B cell (primary cell): ENCODE results near the gene RSBN1L. TPM values are rescaled to one million over a fixed set of nuclear protein-coding genes. Genes with fewer than 3 reads are reported as not detected.
"Not testable (repeated sequence)": the region's sequence is repeated elsewhere in the genome, so short reads cannot be mapped to it uniquely, and the experiment has no call there.

Source experiments
- ATAC-seq: fragments of 200-7000 bp; cut with Tn5 transposase; one replicate; pipeline ENCODE4 v1.10.0; 2021; ENCODE audit warnings: low read depth, mild to moderate bottlenecking, moderate number of reproducible peaks, moderate library complexity
- CTCF ChIA-PET: fragments of 350-600 bp; sonication (Branson Sonifier 250); formaldehyde crosslinking; loops from one replicate; lab custom pipeline; 2021; ENCODE audit warnings: antibody characterized with exemption, inconsistent platforms; lab: Charles Lee
- POLR2A ChIA-PET: fragments of 350-600 bp; sonication (Branson Sonifier 250); formaldehyde crosslinking; loops from one replicate; lab custom pipeline; 2021; ENCODE audit warnings: antibody characterized with exemption; lab: Charles Lee
- DNase-seq: peaks from one replicate; pipeline ENCODE4 v3.0.0; 2013
- H2AFZ ChIP-seq: 2 replicates; pipeline ENCODE4 v1.6.1; 2012; ENCODE audit warnings: mild to moderate bottlenecking, low read depth, low read length; ENCODE audit not compliant: insufficient read depth, poor library complexity, severe bottlenecking
- H3K27ac ChIP-seq, 2 donors: 1 replicate in 1 of 2; 2 replicates in 1 of 2; pipeline ENCODE4 v1.5.1; 2012 to 2013; ENCODE audit warnings: low read length in 2 of 2, mild to moderate bottlenecking in 2 of 2, moderate library complexity in 1 of 2
- H3K27me3 ChIP-seq, 4 experiments: fragments of 200-600 bp in 1 of 4; sonication (generic) in 1 of 4; replicated peaks in 1 of 4; 1 replicate in 2 of 4; 2 replicates in 2 of 4; pipeline versions ENCODE4 v1.6.1 to v1.7.0; 2013 to 2016; ENCODE audit warnings: low read length in 3 of 4, mild to moderate bottlenecking in 2 of 4, mixed read lengths in 1 of 4, moderate library complexity in 1 of 4; ENCODE audit not compliant: insufficient read depth in 4 of 4, control insufficient read depth in 3 of 4; ENCODE audit errors: control extremely low read depth in 1 of 4
- H3K36me3 ChIP-seq, 2 experiments: replicated peaks in 1 of 2; 1 replicate in 1 of 2; 2 replicates in 1 of 2; pipeline versions ENCODE4 v1.6.1 to v1.7.1; 2013; ENCODE audit warnings: low read length in 1 of 2; ENCODE audit not compliant: insufficient read depth in 2 of 2, control insufficient read depth in 1 of 2; ENCODE audit errors: control extremely low read depth in 1 of 2, extremely low read depth in 1 of 2
- H3K4me1 ChIP-seq, 2 donors: fragments of 200-600 bp in 1 of 2; sonication (generic) in 1 of 2; 1 replicate in 1 of 2; 2 replicates in 1 of 2; pipeline versions ENCODE4 v1.5.1 to v1.6.1; 2013 to 2017; ENCODE audit warnings: low read length in 2 of 2; ENCODE audit not compliant: control insufficient read depth in 2 of 2, insufficient read depth in 2 of 2
- H3K4me2 ChIP-seq: replicated peaks from 2 replicates; pipeline ENCODE3; 2012; ENCODE audit warnings: mild to moderate bottlenecking, low read depth, low read length; ENCODE audit not compliant: poor library complexity, severe bottlenecking
- H3K4me3 ChIP-seq, 5 experiments: fragments of 200-600 bp in 1 of 5; sonication (generic) in 1 of 5; 1 replicate in 3 of 5; 2 replicates in 2 of 5; pipeline versions ENCODE4 v1.5.1 to v1.7.0; 2011 to 2016; ENCODE audit warnings: low read length in 4 of 5, mild to moderate bottlenecking in 4 of 5, low read depth in 2 of 5, control low read depth in 1 of 5, moderate library complexity in 1 of 5; ENCODE audit not compliant: insufficient read depth in 1 of 5; ENCODE audit errors: control extremely low read depth in 1 of 5, extremely low read depth in 1 of 5
- H3K79me2 ChIP-seq: fragments of 200-600 bp; sonication (generic); one replicate; pipeline ENCODE4 v1.6.0; 2016; ENCODE audit warnings: low read length; ENCODE audit not compliant: control insufficient read depth, insufficient read depth
- H3K9ac ChIP-seq: fragments of 200-600 bp; sonication (generic); 2 replicates; pipeline ENCODE4 v1.6.1; 2017; ENCODE audit warnings: mild to moderate bottlenecking, low read length, moderate library complexity
- H3K9me3 ChIP-seq, 3 donors: one replicate each; pipeline versions ENCODE4 v1.6.1 to v1.7.1; 2013; ENCODE audit warnings: low read length in 2 of 3; ENCODE audit not compliant: control insufficient read depth in 2 of 3, insufficient read depth in 1 of 3; ENCODE audit errors: control extremely low read depth in 1 of 3
- H4K20me1 ChIP-seq: 2 replicates; pipeline ENCODE4 v1.6.0; 2012; ENCODE audit warnings: mild to moderate bottlenecking, low read length; ENCODE audit not compliant: insufficient read depth, control insufficient read depth, poor library complexity, severe bottlenecking
- H3K27ac Mint-ChIP-seq: one replicate; pipeline ENCODE4 v1.8.0; 2021; ENCODE audit warnings: mixed read lengths
- H3K27me3 Mint-ChIP-seq: one replicate; pipeline ENCODE4 v1.8.0; 2021; ENCODE audit warnings: mixed read lengths
- H3K4me1 Mint-ChIP-seq: one replicate; pipeline ENCODE4 v1.8.0; 2021; ENCODE audit warnings: mixed read lengths
- H3K4me3 Mint-ChIP-seq: one replicate; pipeline ENCODE4 v1.8.0; 2021; ENCODE audit warnings: mixed read lengths
- H3K9me3 Mint-ChIP-seq: one replicate; pipeline ENCODE4 v1.8.0; 2022; ENCODE audit warnings: mixed read lengths; ENCODE audit not compliant: insufficient read depth
- EZH2 ChIP-seq: IDR thresholded peaks from 2 replicates; pipeline ENCODE4 v1.6.1; 2012; ENCODE audit warnings: borderline replicate concordance, low read depth, mild to moderate bottlenecking, moderate library complexity, low read length; ENCODE audit not compliant: insufficient read depth, poor library complexity, severe bottlenecking
- WGBS: methylation state at CpG from one replicate; pipeline ENCODE4 v1.1.5; 2013; ENCODE audit warnings: missing lambda C conversion rate; ENCODE audit not compliant: insufficient coverage; 5-methylcytosine and 5-hydroxymethylcytosine counted together
- intact Hi-C: fragments of 100-400 bp; cut with micrococcal nuclease; formaldehyde crosslinking; loops from one replicate; pipeline ENCODE4 v1.10.0; 2022
- polyA plus RNA-seq: library from polyadenylated mRNA; depleted of rRNA; stranded (reverse); fragments of >200 nt; gene quantifications from 2 replicates; pipeline ENCODE4 v1.2.3, GENCODE V29; 2012
- total RNA-seq, 2 donors: library from RNA; stranded (reverse); fragments of 120-200 nt in 1 of 2; gene quantifications; 1 replicate in 1 of 2; 2 replicates in 1 of 2; pipeline versions ENCODE4 v1.2.3 to v1.2.4, GENCODE V29; 2013 to 2022
- TF ChIP-seq, protein P1 (sequence below): fragments of 200-600 bp; IDR thresholded peaks from one replicate; pipeline ENCODE4 v1.8.0; 2022; ENCODE audit warnings: antibody characterized with exemption, mild to moderate bottlenecking

The RSBN1L gene
- total and polyA plus RNA-seq, 2 donors (not counting 1 experiment from before 2014, with no cell fraction given), result 17.0 to 47.0 TPM

- H3K27ac ChIP-seq, H3K4me3 Mint-ChIP-seq, H3K79me2 ChIP-seq, H3K27me3 ChIP-seq, ATAC-seq, H3K27ac Mint-ChIP-seq, H3K4me2 ChIP-seq, H3K4me1 ChIP-seq, H3K36me3 ChIP-seq, H3K9me3 ChIP-seq, H2AFZ ChIP-seq, H3K4me1 Mint-ChIP-seq, H3K9ac ChIP-seq, H3K9me3 Mint-ChIP-seq, H3K27me3 Mint-ChIP-seq, DNase-seq, H4K20me1 ChIP-seq, H3K4me3 ChIP-seq: not testable (repeated sequence)
- ChIA-PET POLR2A (interaction anchor here (0.7 kb wide), 1 partner anchor 8 kb away, joined by 16 read pairs; no protein-coding TSS in a partner anchor), CTCF (interaction anchor here (0.7 to 11.4 kb wide), 10 partner anchors 8 to 389 kb away, joined by 3 to 155 read pairs (median 14); partner anchors contain the start of genes GSAP and RSBN1L)
- WGBS, result 99% methylated on average over 7 of the region's 12 CpGs
- intact Hi-C loops, result loop anchor here (5.0 kb wide), 2 partner anchors 44 to 284 kb away; partner anchors contain the start of gene RSBN1L
These were observed 43.4 kb upstream of the RSBN1L start for GRCh38 chr7:77652826-77653225.

GRCh38 chr7:77653572-77653971 is 42.7 kb upstream of the RSBN1L start:
- no peak for ATAC-seq
- intact Hi-C loops, result loop anchor here (5.0 kb wide), 2 partner anchors 44 to 284 kb away; partner anchors contain the start of gene RSBN1L
- H3K79me2 ChIP-seq, result no peaks in the 10 kb centered on the region
- H4K20me1 ChIP-seq, result no peaks in the 10 kb centered on the region
- H3K4me1 ChIP-seq, result no peaks in the 10 kb centered on the region
- H3K9me3 Mint-ChIP-seq, result no peaks in the 10 kb centered on the region
- H3K9me3 ChIP-seq, result no peaks in the 10 kb centered on the region
- no peak overlapping the region for H3K4me3 ChIP-seq
- no peak overlapping the region for H3K27ac Mint-ChIP-seq
- no peak for DNase-seq
- TF ChIP-seq EZH2, result no peak
- TF ChIP-seq, protein P1, sequence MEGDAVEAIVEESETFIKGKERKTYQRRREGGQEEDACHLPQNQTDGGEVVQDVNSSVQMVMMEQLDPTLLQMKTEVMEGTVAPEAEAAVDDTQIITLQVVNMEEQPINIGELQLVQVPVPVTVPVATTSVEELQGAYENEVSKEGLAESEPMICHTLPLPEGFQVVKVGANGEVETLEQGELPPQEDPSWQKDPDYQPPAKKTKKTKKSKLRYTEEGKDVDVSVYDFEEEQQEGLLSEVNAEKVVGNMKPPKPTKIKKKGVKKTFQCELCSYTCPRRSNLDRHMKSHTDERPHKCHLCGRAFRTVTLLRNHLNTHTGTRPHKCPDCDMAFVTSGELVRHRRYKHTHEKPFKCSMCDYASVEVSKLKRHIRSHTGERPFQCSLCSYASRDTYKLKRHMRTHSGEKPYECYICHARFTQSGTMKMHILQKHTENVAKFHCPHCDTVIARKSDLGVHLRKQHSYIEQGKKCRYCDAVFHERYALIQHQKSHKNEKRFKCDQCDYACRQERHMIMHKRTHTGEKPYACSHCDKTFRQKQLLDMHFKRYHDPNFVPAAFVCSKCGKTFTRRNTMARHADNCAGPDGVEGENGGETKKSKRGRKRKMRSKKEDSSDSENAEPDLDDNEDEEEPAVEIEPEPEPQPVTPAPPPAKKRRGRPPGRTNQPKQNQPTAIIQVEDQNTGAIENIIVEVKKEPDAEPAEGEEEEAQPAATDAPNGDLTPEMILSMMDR, result no peak
- H3K27me3 ChIP-seq, result no peaks in the 10 kb centered on the region
- no peak overlapping the region for H3K27ac ChIP-seq
- H3K27me3 Mint-ChIP-seq, result no peaks in the 10 kb centered on the region
- CTCF ChIA-PET, result interaction anchor here (0.7 to 11.4 kb wide), 11 partner anchors 12 to 388 kb away, joined by 3 to 155 read pairs (median 5); partner anchors contain the start of gene RSBN1L
- H3K36me3 ChIP-seq, result no peaks in the 10 kb centered on the region
- no peak overlapping the region for H3K9ac ChIP-seq
- H3K4me3 Mint-ChIP-seq, result no peak overlapping the region
- H2AFZ ChIP-seq, result no peak overlapping the region
- POLR2A ChIA-PET, result no interaction called here
- WGBS, result no CpG with 5 or more reads among the region's 2 CpGs
- H3K4me2 ChIP-seq, result no peak overlapping the region
- no peaks in the 10 kb centered on the region for H3K4me1 Mint-ChIP-seq
